Measurements from ENCODE around the gene MRPL22.
"Not testable (repeated sequence)": the region's sequence is repeated elsewhere in the genome, so short reads cannot be mapped to it uniquely, and the experiment has no call there.

The MRPL22 gene

GRCh38 chr5:154940772-154941620, at the start of gene MRPL22:
Gene MRPL22 (plus strand): TSS chr5:154941073. CDS start chr5:154941111, 38 bp downstream.
- DNase-seq = peak; percentile 97

- no peak for DNase-seq
These were observed 48.5 kb upstream of the MRPL22 start for GRCh38 chr5:154892369-154892771.

GRCh38 chr5:154893381-154893780, 47.5 kb upstream of the MRPL22 start:
- DNase-seq = no peak

- no peak for DNase-seq
These were observed 45.0 kb upstream of the MRPL22 start for GRCh38 chr5:154895606-154896561.

GRCh38 chr5:154896562-154897165, 44.2 kb upstream of the MRPL22 start:
- DNase-seq = no peak

- DNase-seq = no peak
These were observed 42.7 kb upstream of the MRPL22 start for GRCh38 chr5:154898210-154898609.

- no peak for DNase-seq
These were observed 41.6 kb upstream of the MRPL22 start for GRCh38 chr5:154899151-154899816.

- no peak for DNase-seq
These were observed 40.8 kb upstream of the MRPL22 start for GRCh38 chr5:154900066-154900465.

- no peak for DNase-seq
These were observed 39.6 kb upstream of the MRPL22 start for GRCh38 chr5:154901276-154901675.

GRCh38 chr5:154901913-154902312, 39.0 kb upstream of the MRPL22 start:
- DNase-seq = no peak

GRCh38 chr5:154905601-154906000, 35.3 kb upstream of the MRPL22 start:
- not testable (repeated sequence) for DNase-seq

- no peak for DNase-seq
These were observed 24.0 kb upstream of the MRPL22 start for GRCh38 chr5:154916874-154917273.

GRCh38 chr5:154917757-154918156, 23.1 kb upstream of the MRPL22 start:
- no peak for DNase-seq

GRCh38 chr5:154923441-154924430, 17.1 kb upstream of the MRPL22 start:
- no peak for DNase-seq

GRCh38 chr5:154933537-154933936, 7.3 kb upstream of the MRPL22 start:
- DNase-seq = no peak

- DNase-seq = no peak
These were observed 6.0 kb upstream of the MRPL22 start for GRCh38 chr5:154934881-154935280.

GRCh38 chr5:154937186-154937717, 3.6 kb upstream of the MRPL22 start:
- no peak for DNase-seq

GRCh38 chr5:154937718-154938466, 3.0 kb upstream of the MRPL22 start, which contains the start of gene GEMIN5:
Gene GEMIN5 (minus strand): TSS chr5:154938211. CDS start chr5:154938133, 78 bp downstream.
- DNase-seq = peak; percentile 96

- DNase-seq = not testable (repeated sequence)
These were observed 1.5 kb upstream of the MRPL22 start for GRCh38 chr5:154939387-154939786.

- DNase-seq = no peak
These were observed 500 bp upstream of the MRPL22 start for GRCh38 chr5:154940375-154940771.
